HCT116 (cell line): ENCODE measurements around the gene FAM53B.

Source experiments
- EGR1 ChIP-seq: IDR thresholded peaks from 2 replicates; pipeline ENCODE4 v1.6.1; 2012; ENCODE audit warnings: low read depth
- EZH2 ChIP-seq: fragments of 200-600 bp; sonication (generic); IDR thresholded peaks from 2 replicates; pipeline ENCODE4 v1.6.1; 2017; ENCODE audit warnings: antibody characterized with exemption, mixed run types
- FOSL1 ChIP-seq: IDR thresholded peaks from 2 replicates; pipeline ENCODE4 v1.6.1; 2012; ENCODE audit warnings: low read depth
- POLR2A ChIP-seq: IDR thresholded peaks from 2 replicates; pipeline ENCODE4 v1.7.0; 2011; ENCODE audit warnings: borderline replicate concordance; ENCODE audit not compliant: insufficient read depth, insufficient read length; ENCODE audit errors: extremely low read depth
- RAD21 ChIP-seq: IDR thresholded peaks from 2 replicates; pipeline ENCODE4 v1.6.1; 2012; ENCODE audit warnings: low read depth, mild to moderate bottlenecking
- SP1 ChIP-seq: IDR thresholded peaks from 2 replicates; pipeline ENCODE4 v1.6.1; 2012; ENCODE audit warnings: low read depth
- TCF7L2 ChIP-seq: IDR thresholded peaks from 2 replicates; pipeline ENCODE4 v1.7.0; 2011; ENCODE audit warnings: borderline replicate concordance, inconsistent platforms; ENCODE audit not compliant: insufficient read depth, insufficient read length; ENCODE audit errors: extremely low read depth
- YY1 ChIP-seq: IDR thresholded peaks from 2 replicates; pipeline ENCODE4 v1.6.1; 2011; ENCODE audit warnings: low read length, low read depth, moderate library complexity, mild to moderate bottlenecking; ENCODE audit not compliant: insufficient replicate concordance; ENCODE audit errors: extremely low read depth
- TF ChIP-seq, protein P1 (sequence below), 3 experiments: fragments of 200-600 bp in 1 of 3; sonication (generic) in 1 of 3; IDR thresholded peaks in 2 of 3; conservative IDR thresholded peaks in 1 of 3; 2 replicates each; pipeline ENCODE4 v1.5.1; 2012 to 2017; ENCODE audit warnings: low read depth in 2 of 3, low read length in 2 of 3, antibody characterized with exemption in 1 of 3, borderline replicate concordance in 1 of 3, control low read depth in 1 of 3, mild to moderate bottlenecking in 1 of 3, mixed read lengths in 1 of 3, mixed run types in 1 of 3, moderate library complexity in 1 of 3; ENCODE audit not compliant: insufficient read depth in 1 of 3
- TF ChIP-seq, protein P2 (sequence below): IDR thresholded peaks from 2 replicates; pipeline ENCODE4 v1.6.1; 2012; ENCODE audit warnings: low read depth

DNA sequence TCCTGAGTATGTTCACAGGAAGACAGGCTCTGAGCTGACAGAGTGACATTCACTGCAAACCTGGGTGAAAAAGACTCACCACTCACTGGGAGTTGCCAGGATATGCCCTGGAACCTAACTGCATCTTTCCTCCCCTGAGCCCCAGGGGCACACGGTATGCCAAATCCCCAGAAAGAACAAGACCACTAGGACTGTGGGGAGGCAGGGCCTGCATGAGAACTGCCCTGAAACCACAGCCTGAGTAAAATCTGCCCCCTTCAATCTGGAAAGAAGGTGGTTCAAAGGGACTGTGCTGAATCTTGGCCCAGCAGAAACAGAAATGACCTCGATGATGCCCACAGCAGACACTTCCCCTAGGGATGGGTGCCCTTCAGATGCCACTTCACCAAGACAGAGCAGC is 6.5 kb downstream of the FAM53B start:
- TF ChIP-seq EGR1 = no peak
- TF ChIP-seq, protein P1, sequence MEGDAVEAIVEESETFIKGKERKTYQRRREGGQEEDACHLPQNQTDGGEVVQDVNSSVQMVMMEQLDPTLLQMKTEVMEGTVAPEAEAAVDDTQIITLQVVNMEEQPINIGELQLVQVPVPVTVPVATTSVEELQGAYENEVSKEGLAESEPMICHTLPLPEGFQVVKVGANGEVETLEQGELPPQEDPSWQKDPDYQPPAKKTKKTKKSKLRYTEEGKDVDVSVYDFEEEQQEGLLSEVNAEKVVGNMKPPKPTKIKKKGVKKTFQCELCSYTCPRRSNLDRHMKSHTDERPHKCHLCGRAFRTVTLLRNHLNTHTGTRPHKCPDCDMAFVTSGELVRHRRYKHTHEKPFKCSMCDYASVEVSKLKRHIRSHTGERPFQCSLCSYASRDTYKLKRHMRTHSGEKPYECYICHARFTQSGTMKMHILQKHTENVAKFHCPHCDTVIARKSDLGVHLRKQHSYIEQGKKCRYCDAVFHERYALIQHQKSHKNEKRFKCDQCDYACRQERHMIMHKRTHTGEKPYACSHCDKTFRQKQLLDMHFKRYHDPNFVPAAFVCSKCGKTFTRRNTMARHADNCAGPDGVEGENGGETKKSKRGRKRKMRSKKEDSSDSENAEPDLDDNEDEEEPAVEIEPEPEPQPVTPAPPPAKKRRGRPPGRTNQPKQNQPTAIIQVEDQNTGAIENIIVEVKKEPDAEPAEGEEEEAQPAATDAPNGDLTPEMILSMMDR (IDR thresholded peaks at IDR 0.05 in 2 of 3, conservative IDR thresholded peaks at IDR 0.05 in 1 of 3; ENCODE audit: borderline replicate concordance in 1 of 3, insufficient read depth in 1 of 3, low read depth in 2 of 3, low read length in 2 of 3) = no peak
- TF ChIP-seq FOSL1 = no peak
- no peak for TF ChIP-seq YY1
- TF ChIP-seq RAD21 = no peak
- no peak for TF ChIP-seq EZH2
- TF ChIP-seq POLR2A = no peak
- no peak for TF ChIP-seq SP1
- TF ChIP-seq TCF7L2 = no peak
- TF ChIP-seq, protein P2, sequence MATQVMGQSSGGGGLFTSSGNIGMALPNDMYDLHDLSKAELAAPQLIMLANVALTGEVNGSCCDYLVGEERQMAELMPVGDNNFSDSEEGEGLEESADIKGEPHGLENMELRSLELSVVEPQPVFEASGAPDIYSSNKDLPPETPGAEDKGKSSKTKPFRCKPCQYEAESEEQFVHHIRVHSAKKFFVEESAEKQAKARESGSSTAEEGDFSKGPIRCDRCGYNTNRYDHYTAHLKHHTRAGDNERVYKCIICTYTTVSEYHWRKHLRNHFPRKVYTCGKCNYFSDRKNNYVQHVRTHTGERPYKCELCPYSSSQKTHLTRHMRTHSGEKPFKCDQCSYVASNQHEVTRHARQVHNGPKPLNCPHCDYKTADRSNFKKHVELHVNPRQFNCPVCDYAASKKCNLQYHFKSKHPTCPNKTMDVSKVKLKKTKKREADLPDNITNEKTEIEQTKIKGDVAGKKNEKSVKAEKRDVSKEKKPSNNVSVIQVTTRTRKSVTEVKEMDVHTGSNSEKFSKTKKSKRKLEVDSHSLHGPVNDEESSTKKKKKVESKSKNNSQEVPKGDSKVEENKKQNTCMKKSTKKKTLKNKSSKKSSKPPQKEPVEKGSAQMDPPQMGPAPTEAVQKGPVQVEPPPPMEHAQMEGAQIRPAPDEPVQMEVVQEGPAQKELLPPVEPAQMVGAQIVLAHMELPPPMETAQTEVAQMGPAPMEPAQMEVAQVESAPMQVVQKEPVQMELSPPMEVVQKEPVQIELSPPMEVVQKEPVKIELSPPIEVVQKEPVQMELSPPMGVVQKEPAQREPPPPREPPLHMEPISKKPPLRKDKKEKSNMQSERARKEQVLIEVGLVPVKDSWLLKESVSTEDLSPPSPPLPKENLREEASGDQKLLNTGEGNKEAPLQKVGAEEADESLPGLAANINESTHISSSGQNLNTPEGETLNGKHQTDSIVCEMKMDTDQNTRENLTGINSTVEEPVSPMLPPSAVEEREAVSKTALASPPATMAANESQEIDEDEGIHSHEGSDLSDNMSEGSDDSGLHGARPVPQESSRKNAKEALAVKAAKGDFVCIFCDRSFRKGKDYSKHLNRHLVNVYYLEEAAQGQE = no peak
